SK-N-SH (cell line): ENCODE results near the gene MSRB1. TPM values are rescaled to one million over a fixed set of nuclear protein-coding genes. Genes with fewer than 3 reads are reported as not detected.

Source experiments
- CTCF ChIA-PET: fragments of 300-600, 350-600 bp; formaldehyde crosslinking; extraction: SDS; loops from one replicate; lab custom pipeline; 2021; lab: Yijun Ruan, JAX
- POLR2A ChIA-PET: fragments of 350-600 bp; sonication (Branson Sonifier 250); formaldehyde crosslinking; extraction: SDS; loops from one replicate; lab custom pipeline; 2020; ENCODE audit warnings: antibody characterized with exemption, inconsistent platforms; lab: Yijun Ruan, JAX
- DNase-seq: peaks from one replicate; pipeline ENCODE4 v3.0.0; 2012
- H2AFZ ChIP-seq: fragments of 200-600 bp; sonication (generic); 2 replicates; pipeline ENCODE4 v1.8.1; 2016; ENCODE audit warnings: antibody characterized with exemption, mild to moderate bottlenecking, low read depth
- H3F3A ChIP-seq: fragments of 200-600 bp; sonication (generic); replicated peaks from 2 replicates; pipeline ENCODE3; 2016; ENCODE audit warnings: antibody characterized with exemption, mild to moderate bottlenecking; ENCODE audit not compliant: insufficient read depth
- H3K27ac ChIP-seq, 2 experiments: fragments of 200-500 bp in 1 of 2; fragments of 200-600 bp in 1 of 2; sonication (Bioruptor generic) in 1 of 2; sonication (generic), shearing (Covaris generic) in 1 of 2; 2 replicates each; pipeline versions ENCODE4 v1.5.1 to v1.6.1; 2014 to 2016; ENCODE audit warnings: low read depth in 2 of 2, inconsistent platforms in 1 of 2, low read length in 1 of 2, mild to moderate bottlenecking in 1 of 2, mixed read lengths in 1 of 2
- H3K27me3 ChIP-seq: fragments of 200-600 bp; sonication (generic), shearing (Covaris generic); 2 replicates; pipeline ENCODE4 v1.6.1; 2016; ENCODE audit warnings: mixed run types; ENCODE audit not compliant: insufficient read depth
- H3K36me3 ChIP-seq, 2 experiments: fragments of 200-500 bp in 1 of 2; fragments of 200-600 bp in 1 of 2; sonication (Bioruptor generic) in 1 of 2; sonication (generic) in 1 of 2; replicated peaks in 1 of 2; 2 replicates each; pipeline versions ENCODE3 to v1.5.1; 2014 to 2016; ENCODE audit warnings: low read length in 1 of 2, mild to moderate bottlenecking in 1 of 2; ENCODE audit not compliant: insufficient read depth in 2 of 2, control insufficient read depth in 1 of 2
- H3K4me1 ChIP-seq, 2 experiments: fragments of 200-500 bp in 1 of 2; fragments of 200-600 bp in 1 of 2; sonication (Bioruptor generic) in 1 of 2; sonication (generic), shearing (Covaris generic) in 1 of 2; 2 replicates each; pipeline versions ENCODE4 v1.5.1 to v1.6.1; 2014 to 2016; ENCODE audit warnings: low read depth in 1 of 2, low read length in 1 of 2, mixed run types in 1 of 2; ENCODE audit not compliant: insufficient read depth in 2 of 2, control insufficient read depth in 1 of 2
- H3K4me2 ChIP-seq: fragments of 200-600 bp; sonication (generic), shearing (Covaris generic); 2 replicates; pipeline ENCODE4 v1.6.1; 2017; ENCODE audit warnings: mixed run types
- H3K4me3 ChIP-seq, 2 experiments: fragments of 200-500 bp in 1 of 2; fragments of 200-600 bp in 1 of 2; sonication (Bioruptor generic) in 1 of 2; sonication (generic), shearing (Covaris generic) in 1 of 2; 2 replicates each; pipeline versions ENCODE4 v1.5.1 to v1.8.1; 2014 to 2016; ENCODE audit warnings: low read depth in 2 of 2, inconsistent platforms in 1 of 2, low read length in 1 of 2, mild to moderate bottlenecking in 1 of 2, mixed read lengths in 1 of 2, moderate library complexity in 1 of 2
- H3K79me2 ChIP-seq: fragments of 200-600 bp; sonication (generic); 2 replicates; pipeline ENCODE4 v1.8.1; 2017; ENCODE audit warnings: mild to moderate bottlenecking; ENCODE audit not compliant: insufficient read depth
- H3K9ac ChIP-seq: fragments of 200-600 bp; sonication (generic); 2 replicates; pipeline ENCODE4 v1.6.1; 2017; ENCODE audit warnings: mixed run types
- H3K9me2 ChIP-seq: fragments of 200-600 bp; sonication (generic); 2 replicates; pipeline ENCODE4 v1.6.1; 2017; ENCODE audit warnings: mixed run types
- H3K9me3 ChIP-seq: fragments of 200-600 bp; sonication (generic); 2 replicates; pipeline ENCODE4 v1.6.1; 2017; ENCODE audit warnings: mixed run types, mild to moderate bottlenecking, moderate library complexity
- H4K20me1 ChIP-seq: fragments of 200-600 bp; sonication (generic); 2 replicates; pipeline ENCODE4 v1.6.1; 2017; ENCODE audit warnings: mild to moderate bottlenecking, mixed run types; ENCODE audit not compliant: insufficient read depth
- CHD2 ChIP-seq: fragments of 150-350 bp; IDR thresholded peaks from 2 replicates; pipeline ENCODE4 v1.6.1; 2018; ENCODE audit warnings: low read length; ENCODE audit not compliant: partially characterized antibody
- CTCF ChIP-seq: fragments of 200-600 bp; sonication (generic); IDR thresholded peaks from 2 replicates; pipeline ENCODE4 v1.6.1; 2017; ENCODE audit warnings: antibody characterized with exemption, mild to moderate bottlenecking, moderate library complexity
- EZH2phosphoT487 ChIP-seq: fragments of 200-600 bp; sonication (generic); IDR thresholded peaks from 2 replicates; pipeline ENCODE4 v1.6.1; 2017; ENCODE audit warnings: low read depth, mixed run types, mild to moderate bottlenecking, antibody characterized with exemption, moderate library complexity, borderline replicate concordance
- FOSL2 ChIP-seq: IDR thresholded peaks from 2 replicates; pipeline ENCODE4 v1.4.0; 2012; ENCODE audit warnings: low read depth, mild to moderate bottlenecking, moderate library complexity, borderline replicate concordance
- FOXM1 ChIP-seq: IDR thresholded peaks from 2 replicates; pipeline ENCODE4 v1.4.0; 2012; ENCODE audit warnings: low read depth, mild to moderate bottlenecking
- GATA2 ChIP-seq: sonication (generic); formaldehyde crosslinking; IDR thresholded peaks from 2 replicates; pipeline ENCODE4 v1.5.0; 2020; ENCODE audit warnings: mild to moderate bottlenecking, missing genetic modification reagents
- JUND ChIP-seq: IDR thresholded peaks from 2 replicates; pipeline ENCODE4 v1.4.0; 2012
- MAX ChIP-seq: IDR thresholded peaks from 2 replicates; pipeline ENCODE4 v1.4.0; 2012; ENCODE audit warnings: low read depth
- RFX5 ChIP-seq: IDR thresholded peaks from 2 replicates; pipeline ENCODE4 v1.6.1; 2012; ENCODE audit warnings: mild to moderate bottlenecking, improper control_type of control experiment, low read length
- RXRA ChIP-seq: IDR thresholded peaks from 2 replicates; pipeline ENCODE4 v1.4.0; 2012; ENCODE audit warnings: low read depth, mild to moderate bottlenecking, borderline replicate concordance
- SMC3 ChIP-seq: IDR thresholded peaks from 2 replicates; pipeline ENCODE4 v1.6.1; 2012; ENCODE audit warnings: low read depth, low read length, improper control_type of control experiment
- TAF1 ChIP-seq: IDR thresholded peaks from 2 replicates; pipeline ENCODE4 v1.6.1; 2012; ENCODE audit warnings: low read depth, mild to moderate bottlenecking, low read length, moderate library complexity, borderline replicate concordance
- TEAD4 ChIP-seq: IDR thresholded peaks from 2 replicates; pipeline ENCODE4 v1.4.0; 2012; ENCODE audit warnings: mild to moderate bottlenecking, borderline replicate concordance; ENCODE audit not compliant: insufficient read depth
- YY1 ChIP-seq: IDR thresholded peaks from 2 replicates; pipeline ENCODE4 v1.4.0; 2012; ENCODE audit warnings: low read depth, mild to moderate bottlenecking
- WGBS: methylation state at CpG from one replicate; pipeline ENCODE4 v1.1.6; 2017; ENCODE audit warnings: low lambda C conversion rate; 5-methylcytosine and 5-hydroxymethylcytosine counted together
- polyA plus RNA-seq, 3 experiments: library from polyadenylated mRNA; depleted of rRNA; stranded (reverse); fragments of >200 nt; gene quantifications; 2 replicates each; pipeline ENCODE4 v1.2.3, GENCODE V29; 2012

Gene MSRB1
- polyA plus RNA-seq, 1 of the 3 experiments (the other 2 are of a cell fraction) = 31.4 TPM

- TF ChIP-seq CTCF = no peak
- no peak for TF ChIP-seq GATA2 (CRISPR knock-in tag)
- no peak for TF ChIP-seq TAF1
- no peak for TF ChIP-seq RXRA
- TF ChIP-seq EZH2phosphoT487 = no peak
- TF ChIP-seq RFX5 = no peak
- TF ChIP-seq, all 33 proteins: peak for 0
Measured at GRCh38 chr16:1973461-1974156, 30.6 kb upstream of the MSRB1 start (continued).

GRCh38 chr16:1972490-1972877 is 29.5 kb upstream of the MSRB1 start:
- WGBS = 1% methylated on average over 16 of the region's 22 CpGs
- H3K36me3 ChIP-seq = peaks cover 7 to 35% of the 10 kb centered on the region in 2 experiments

More at GRCh38 chr16:1972490-1972877, 29.5 kb upstream of the MSRB1 start:
- Histone ChIP-seq H3K9ac (peak overlapping the region; percentile 93), H3K79me2 (peaks cover 29% of the 10 kb centered on the region), H3K27me3 (no peaks in the 10 kb centered on the region), H3K9me2 (no peaks in the 10 kb centered on the region), H3K4me2 (peak overlapping the region; percentile 87), H4K20me1 (no peaks in the 10 kb centered on the region), H3K4me3 (peak overlapping the region; percentile 75 to 88), H3K9me3 (no peaks in the 10 kb centered on the region), H2AFZ (no peak overlapping the region), H3F3A (peaks cover 4% of the 10 kb centered on the region), H3K4me1 (peaks cover 0 to 9% of the 10 kb centered on the region in 2 experiments; a peak in 1 of 4 replicates), H3K27ac (peak overlapping the region in 1 of 2 experiments; percentile 93; a peak in 2 of 4 replicates)
- peak; percentile 58 for DNase-seq
- POLR2A ChIA-PET = interaction anchor here (1.0 to 1.3 kb wide), 3 partner anchors 12 to 200 kb away, joined by 4 to 8 read pairs (median 5); partner anchors contain the start of genes EME2, GFER and MRPS34
- no peak for TF ChIP-seq YY1
- no peak for TF ChIP-seq TEAD4
- no peak for TF ChIP-seq FOXM1
- TF ChIP-seq CHD2 = no peak
- TF ChIP-seq MAX = no peak
- no peak for TF ChIP-seq CTCF
- TF ChIP-seq SMC3 = no peak
- TF ChIP-seq FOSL2 = no peak
- TF ChIP-seq JUND = no peak
- CTCF ChIA-PET = interaction anchor here (1.2 to 3.7 kb wide), 4 partner anchors 11 to 181 kb away, joined by 3 to 19 read pairs (median 9); partner anchors contain the start of gene GFER
